IMR-90 (cell line): ENCODE data around the gene PSMD6. TPM values are rescaled to one million over a fixed set of nuclear protein-coding genes. Genes with fewer than 3 reads are reported as not detected.

Source experiments
- ATAC-seq: fragments of 200-7000 bp; cut with Tn5 transposase; 2 replicates; pipeline ENCODE4 v1.9.1; 2020; ENCODE audit warnings: low read depth, mild to moderate bottlenecking, moderate library complexity
- BruUV-seq: library from RNA; stranded (reverse); fragments of 400-500 nt; replicated peaks from 2 replicates; lab custom pipeline; 2021; lab: Mats Ljungman, UMichigan
- CTCF ChIA-PET: fragments of 300-600 bp; formaldehyde crosslinking; extraction: SDS; loops from one replicate; lab custom pipeline; 2021; ENCODE audit warnings: antibody characterized with exemption; lab: Yijun Ruan, JAX
- POLR2A ChIA-PET: fragments of 300-600 bp; sonication (Branson Sonifier 250); formaldehyde crosslinking; loops from one replicate; lab custom pipeline; 2022; ENCODE audit warnings: antibody characterized with exemption; ENCODE audit not compliant: unreplicated experiment; lab: Charles Lee
- DNase-seq: peaks from one replicate; pipeline ENCODE4 v3.0.0; 2013
- H2AFZ ChIP-seq: replicated peaks from 2 replicates; pipeline ENCODE3; 2013; ENCODE audit warnings: low read length, mild to moderate bottlenecking; ENCODE audit not compliant: poor library complexity
- H2AK5ac ChIP-seq: 2 replicates; pipeline ENCODE4 v1.6.1; 2013; ENCODE audit warnings: low read depth, low read length, inconsistent platforms
- H2AK9ac ChIP-seq: replicated peaks from 2 replicates; pipeline ENCODE3; 2013; ENCODE audit warnings: mild to moderate bottlenecking, low read depth, low read length, moderate library complexity; ENCODE audit not compliant: poor library complexity
- H2BK120ac ChIP-seq: 2 replicates; pipeline ENCODE4 v1.6.1; 2013; ENCODE audit warnings: low read depth, low read length, inconsistent platforms
- H2BK15ac ChIP-seq: 3 replicates; pipeline ENCODE4 v1.6.1; 2013; ENCODE audit warnings: low read depth, low read length, inconsistent platforms
- H2BK20ac ChIP-seq: 2 replicates; pipeline ENCODE4 v1.6.1; 2013; ENCODE audit warnings: low read depth, mild to moderate bottlenecking, inconsistent platforms, low read length, moderate library complexity
- H2BK5ac ChIP-seq: 2 replicates; pipeline ENCODE4 v1.6.1; 2013; ENCODE audit warnings: mild to moderate bottlenecking, low read depth, low read length, inconsistent platforms; ENCODE audit not compliant: poor library complexity, severe bottlenecking
- H3K14ac ChIP-seq: replicated peaks from 2 replicates; pipeline ENCODE4 v1.6.1; 2013; ENCODE audit warnings: low read depth, low read length, inconsistent platforms
- H3K18ac ChIP-seq: 2 replicates; pipeline ENCODE4 v1.6.1; 2013; ENCODE audit warnings: low read depth, low read length, control low read depth
- H3K23ac ChIP-seq: 2 replicates; pipeline ENCODE4 v1.6.1; 2013; ENCODE audit warnings: low read depth, low read length, inconsistent platforms
- H3K27ac ChIP-seq: 2 replicates; pipeline ENCODE4 v1.5.1; 2013; ENCODE audit warnings: mild to moderate bottlenecking, control low read depth, low read length; ENCODE audit not compliant: insufficient read depth
- H3K27me3 ChIP-seq: 2 replicates; pipeline ENCODE4 v1.6.1; 2013; ENCODE audit warnings: low read length; ENCODE audit not compliant: control insufficient read depth, insufficient read depth
- H3K36me3 ChIP-seq: 2 replicates; pipeline ENCODE4 v1.6.1; 2013; ENCODE audit warnings: low read length, mixed read lengths; ENCODE audit not compliant: control insufficient read depth, insufficient read depth
- H3K4ac ChIP-seq: 2 replicates; pipeline ENCODE4 v1.6.1; 2013; ENCODE audit warnings: low read depth, low read length, inconsistent platforms
- H3K4me1 ChIP-seq: 2 replicates; pipeline ENCODE4 v1.6.1; 2013; ENCODE audit warnings: low read length, mixed read lengths; ENCODE audit not compliant: control insufficient read depth, insufficient read depth
- H3K4me2 ChIP-seq: 2 replicates; pipeline ENCODE4 v1.6.1; 2013; ENCODE audit warnings: low read depth, mild to moderate bottlenecking, control low read depth, low read length, moderate library complexity
- H3K4me3 ChIP-seq: 2 replicates; pipeline ENCODE4 v1.5.1; 2013; ENCODE audit warnings: low read depth, mild to moderate bottlenecking, control low read depth, low read length, moderate library complexity; ENCODE audit not compliant: insufficient read depth
- H3K56ac ChIP-seq: 2 replicates; pipeline ENCODE4 v1.6.1; 2013; ENCODE audit warnings: low read length, inconsistent platforms; ENCODE audit not compliant: insufficient read depth; ENCODE audit errors: extremely low read depth
- H3K79me1 ChIP-seq, 2 experiments: 2 replicates each; pipeline ENCODE4 v1.6.1; 2013; ENCODE audit warnings: low read length in 2 of 2, inconsistent platforms in 1 of 2, low read depth in 1 of 2
- H3K9ac ChIP-seq: 2 replicates; pipeline ENCODE4 v1.6.1; 2013; ENCODE audit warnings: low read depth, low read length, control low read depth
- H3K9me1 ChIP-seq: 2 replicates; pipeline ENCODE4 v1.6.1; 2013; ENCODE audit warnings: low read length, inconsistent platforms; ENCODE audit not compliant: insufficient read depth
- H3K9me3 ChIP-seq: 2 replicates; pipeline ENCODE4 v1.6.1; 2013; ENCODE audit warnings: low read length; ENCODE audit not compliant: control insufficient read depth, insufficient read depth
- H4K20me1 ChIP-seq: 2 replicates; pipeline ENCODE4 v1.6.1; 2013; ENCODE audit warnings: low read length, inconsistent platforms; ENCODE audit not compliant: insufficient read depth
- H4K5ac ChIP-seq: 2 replicates; pipeline ENCODE4 v1.6.1; 2013; ENCODE audit warnings: mild to moderate bottlenecking, low read depth, low read length, control low read depth
- H4K8ac ChIP-seq, 2 experiments: 2 replicates each; pipeline ENCODE4 v1.6.1; 2013; ENCODE audit warnings: low read depth in 2 of 2, low read length in 2 of 2, control low read depth in 1 of 2, inconsistent platforms in 1 of 2
- H4K91ac ChIP-seq: 2 replicates; pipeline ENCODE4 v1.6.1; 2013; ENCODE audit warnings: low read depth, low read length, inconsistent platforms; ENCODE audit not compliant: insufficient read depth
- BHLHE40 ChIP-seq: fragments of 150-350 bp; IDR thresholded peaks from 2 replicates; pipeline ENCODE4 v1.6.1; 2016; ENCODE audit warnings: mild to moderate bottlenecking, low read depth, low read length
- MAFK ChIP-seq: IDR thresholded peaks from 2 replicates; pipeline ENCODE4 v1.6.1; 2012; ENCODE audit warnings: low read depth, low read length, improper control_type of control experiment
- RAD21 ChIP-seq: IDR thresholded peaks from 2 replicates; pipeline ENCODE4 v1.6.1; 2012; ENCODE audit warnings: low read length, improper control_type of control experiment
- whole genome bisulfite sequencing, 2 experiments: methylation state at CpG; one replicate each; pipeline versions ENCODE4 v1.1.5 to v1.1.7; 2013; ENCODE audit warnings: missing lambda C conversion rate in 2 of 2; ENCODE audit not compliant: insufficient read length in 1 of 2; ENCODE audit errors: extremely low coverage in 2 of 2; 5-methylcytosine and 5-hydroxymethylcytosine counted together
- dilution Hi-C: fragments of 300-500 bp; cut with HindIII; formaldehyde crosslinking; loops from one replicate; pipeline ENCODE4 v1.14.3; 2018; ENCODE audit warnings: low sequenced_read_pairs; ENCODE audit not compliant: unreplicated experiment
- in situ Hi-C: fragments of 300-500 bp; cut with MboI; formaldehyde crosslinking; loops from 3 replicates; pipeline ENCODE4 v1.14.3; 2019; ENCODE audit warnings: low sequenced_read_pairs, inconsistent platforms, mixed read lengths
- intact Hi-C: fragments of 100-400 bp; cut with micrococcal nuclease; formaldehyde crosslinking; loops from 2 replicates; pipeline ENCODE4 v1.10.0; 2022
- polyA plus RNA-seq, 3 experiments: library from polyadenylated mRNA; depleted of rRNA; stranded (reverse); fragments of >200 nt; gene quantifications; 2 replicates each; pipeline ENCODE4 v1.2.3, GENCODE V29; 2012; ENCODE audit warnings: low replicate concordance in 1 of 3
- total RNA-seq: library from RNA; depleted of rRNA; stranded (reverse); fragments of >200 nt; gene quantifications from 2 replicates; pipeline ENCODE4 v1.2.3, GENCODE V29; 2012
- TF ChIP-seq, protein P1 (sequence below): fragments of 150-350 bp; IDR thresholded peaks from 2 replicates; pipeline ENCODE4 v1.6.1; 2016; ENCODE audit warnings: low read depth, mild to moderate bottlenecking, low read length, moderate library complexity, borderline replicate concordance
- TF ChIP-seq, protein P2 (sequence below): fragments of 150-350 bp; IDR thresholded peaks from 2 replicates; pipeline ENCODE4 v1.6.1; 2017; ENCODE audit warnings: mild to moderate bottlenecking, antibody characterized with exemption, low read length, low read depth

PSMD6 gene
- total and polyA plus RNA-seq, 2 of the 4 experiments (the other 2 are of a cell fraction): 86.6 to 91.8 TPM

DNA sequence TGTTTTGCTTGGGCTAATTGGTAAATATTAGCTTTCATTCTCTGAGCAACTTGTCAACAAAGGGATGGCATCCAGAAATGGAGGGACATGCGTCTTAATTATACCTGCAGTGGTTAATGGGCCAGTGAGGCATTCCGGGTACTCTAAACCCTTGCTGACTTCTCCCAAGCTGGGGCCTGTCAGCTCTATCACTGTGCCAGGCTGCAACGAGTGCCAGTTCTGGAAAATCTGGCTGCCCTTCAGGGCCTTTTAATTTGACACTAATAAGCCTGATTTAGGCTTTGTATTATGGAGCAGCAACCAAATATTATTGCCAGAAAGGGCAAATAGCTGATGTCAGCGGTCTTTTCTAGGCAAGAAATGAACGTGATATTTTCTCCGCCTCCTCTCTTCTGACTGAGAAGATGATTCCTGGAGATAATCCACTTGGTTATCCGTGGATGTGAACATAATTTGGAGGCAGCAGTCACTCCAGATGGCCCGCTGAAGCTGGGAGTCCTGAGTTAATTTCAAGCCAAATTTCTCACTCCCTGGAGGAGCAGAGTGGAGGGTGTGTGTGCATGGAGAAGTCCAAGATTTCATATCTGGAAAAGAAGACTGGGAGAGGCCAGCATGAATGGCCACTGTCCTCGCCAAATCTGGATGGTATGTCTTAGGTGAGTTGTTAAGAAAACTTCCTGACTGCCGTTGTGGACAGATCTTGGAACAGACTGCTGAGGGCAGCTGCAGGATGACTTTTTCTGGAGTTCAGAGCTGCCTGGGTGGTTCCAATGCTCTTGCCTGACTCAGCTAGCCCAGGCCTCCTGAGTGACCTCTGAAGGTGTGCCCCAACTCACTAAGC, 44.4 kb upstream of the PSMD6 start:
- no peaks in the 10 kb centered on the region for H3K79me1 ChIP-seq
- H2BK120ac ChIP-seq: no peak overlapping the region
- no peak overlapping the region for H4K91ac ChIP-seq
- in situ Hi-C loops: no loop called here
- H3K4me3 ChIP-seq: no peak overlapping the region
- peak overlapping the region; percentile 20; the same call in 2 of the 3 replicates for H2BK15ac ChIP-seq
- H2AK5ac ChIP-seq: no peak overlapping the region
- POLR2A ChIA-PET: no interaction called here
- TF ChIP-seq, protein P1, sequence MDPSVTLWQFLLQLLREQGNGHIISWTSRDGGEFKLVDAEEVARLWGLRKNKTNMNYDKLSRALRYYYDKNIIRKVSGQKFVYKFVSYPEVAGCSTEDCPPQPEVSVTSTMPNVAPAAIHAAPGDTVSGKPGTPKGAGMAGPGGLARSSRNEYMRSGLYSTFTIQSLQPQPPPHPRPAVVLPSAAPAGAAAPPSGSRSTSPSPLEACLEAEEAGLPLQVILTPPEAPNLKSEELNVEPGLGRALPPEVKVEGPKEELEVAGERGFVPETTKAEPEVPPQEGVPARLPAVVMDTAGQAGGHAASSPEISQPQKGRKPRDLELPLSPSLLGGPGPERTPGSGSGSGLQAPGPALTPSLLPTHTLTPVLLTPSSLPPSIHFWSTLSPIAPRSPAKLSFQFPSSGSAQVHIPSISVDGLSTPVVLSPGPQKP: no peak
- no peak for TF ChIP-seq BHLHE40
- no peak for TF ChIP-seq RAD21
- TF ChIP-seq, protein P2, sequence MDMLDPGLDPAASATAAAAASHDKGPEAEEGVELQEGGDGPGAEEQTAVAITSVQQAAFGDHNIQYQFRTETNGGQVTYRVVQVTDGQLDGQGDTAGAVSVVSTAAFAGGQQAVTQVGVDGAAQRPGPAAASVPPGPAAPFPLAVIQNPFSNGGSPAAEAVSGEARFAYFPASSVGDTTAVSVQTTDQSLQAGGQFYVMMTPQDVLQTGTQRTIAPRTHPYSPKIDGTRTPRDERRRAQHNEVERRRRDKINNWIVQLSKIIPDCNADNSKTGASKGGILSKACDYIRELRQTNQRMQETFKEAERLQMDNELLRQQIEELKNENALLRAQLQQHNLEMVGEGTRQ: no peak
- TF ChIP-seq MAFK: peak; percentile 89
- no peak overlapping the region for H3K9ac ChIP-seq
- H2BK5ac ChIP-seq: no peak overlapping the region
- H3K23ac ChIP-seq: no peak overlapping the region
- no peak overlapping the region for H4K8ac ChIP-seq
- H3K36me3 ChIP-seq: no peaks in the 10 kb centered on the region
- peaks cover 3% of the 10 kb centered on the region; the same call in 1 of the 2 replicates for H3K4me1 ChIP-seq
- intact Hi-C loops: no loop called here
- H3K4me2 ChIP-seq: no peak overlapping the region
- ATAC-seq (no peak), DNase-seq (peak; percentile 20)
- H2AK9ac ChIP-seq: no peak overlapping the region
- H3K9me3 ChIP-seq: peaks cover 2% of the 10 kb centered on the region; the same call in 1 of the 2 replicates
- no peak overlapping the region for H2AFZ ChIP-seq
- H2BK20ac ChIP-seq: no peak overlapping the region
- H3K18ac ChIP-seq: no peak overlapping the region
- no peak overlapping the region for H4K5ac ChIP-seq
- H3K4ac ChIP-seq: no peak overlapping the region
- CTCF ChIA-PET: no interaction called here
- no peak overlapping the region for H3K14ac ChIP-seq
- H3K27me3 ChIP-seq: no peaks in the 10 kb centered on the region
- no peak overlapping the region for H3K56ac ChIP-seq
- WGBS, 2 experiments: 38% methylated on average over 4 of the region's 10 CpGs; no CpG with 5 or more reads in 1 of the 2 experiments
- H3K9me1 ChIP-seq: no peaks in the 10 kb centered on the region; the same call in 1 of the 2 replicates
- H3K27ac ChIP-seq: no peak overlapping the region
- no peaks in the 10 kb centered on the region for H4K20me1 ChIP-seq
- BruUV-seq: no TSS peak
- dilution Hi-C loops: no loop called here
